Endothelial cell (in vitro differentiated cells): Measurements from ENCODE around the gene PDE6A. TPM values are rescaled to one million over a fixed set of nuclear protein-coding genes. Genes with fewer than 3 reads are reported as not detected.

Experiments used
- DNase-seq: peaks from one replicate; pipeline ENCODE4 v3.0.0; 2021; ENCODE audit warnings: low spot score
- H3K27ac Mint-ChIP-seq: one replicate; pipeline ENCODE4 v1.8.0; 2021; ENCODE audit warnings: mixed read lengths, inconsistent platforms; ENCODE audit not compliant: unreplicated experiment
- H3K27me3 Mint-ChIP-seq: one replicate; pipeline ENCODE4 v1.8.0; 2021; ENCODE audit warnings: mild to moderate bottlenecking, moderate library complexity, mixed read lengths, inconsistent platforms; ENCODE audit not compliant: unreplicated experiment
- H3K36me3 Mint-ChIP-seq: one replicate; pipeline ENCODE4 v1.8.0; 2021; ENCODE audit warnings: mild to moderate bottlenecking, low read depth, mixed read lengths, inconsistent platforms; ENCODE audit not compliant: unreplicated experiment
- H3K4me1 Mint-ChIP-seq: one replicate; pipeline ENCODE4 v1.8.0; 2021; ENCODE audit warnings: mild to moderate bottlenecking, mixed read lengths, inconsistent platforms; ENCODE audit not compliant: unreplicated experiment
- H3K4me3 Mint-ChIP-seq: one replicate; pipeline ENCODE4 v1.8.0; 2021; ENCODE audit warnings: mild to moderate bottlenecking, mixed read lengths, inconsistent platforms; ENCODE audit not compliant: unreplicated experiment
- H3K9me3 Mint-ChIP-seq: one replicate; pipeline ENCODE4 v1.8.0; 2021; ENCODE audit warnings: mixed read lengths, inconsistent platforms; ENCODE audit not compliant: unreplicated experiment
- total RNA-seq: library from RNA; stranded (reverse); fragmentation: NEBNext Ultra II Directional; extraction: Animal tissue kit (Norgen Biotek cat#: 25700); gene quantifications from one replicate; pipeline ENCODE4 v1.2.1, GENCODE V29; 2021; ENCODE audit not compliant: unreplicated experiment
- TF ChIP-seq, protein P1 (sequence below): fragments of 200-600 bp; sonication (generic); IDR thresholded peaks from one replicate; pipeline ENCODE4 v1.5.0; 2021; ENCODE audit warnings: antibody characterized with exemption; ENCODE audit not compliant: unreplicated experiment

The PDE6A gene
- total RNA-seq, 1 donor from 2014 or later, result not detected

GRCh38 chr5:149966946-149967345 is 22.4 kb upstream of the PDE6A start:
- TF ChIP-seq, protein P1, sequence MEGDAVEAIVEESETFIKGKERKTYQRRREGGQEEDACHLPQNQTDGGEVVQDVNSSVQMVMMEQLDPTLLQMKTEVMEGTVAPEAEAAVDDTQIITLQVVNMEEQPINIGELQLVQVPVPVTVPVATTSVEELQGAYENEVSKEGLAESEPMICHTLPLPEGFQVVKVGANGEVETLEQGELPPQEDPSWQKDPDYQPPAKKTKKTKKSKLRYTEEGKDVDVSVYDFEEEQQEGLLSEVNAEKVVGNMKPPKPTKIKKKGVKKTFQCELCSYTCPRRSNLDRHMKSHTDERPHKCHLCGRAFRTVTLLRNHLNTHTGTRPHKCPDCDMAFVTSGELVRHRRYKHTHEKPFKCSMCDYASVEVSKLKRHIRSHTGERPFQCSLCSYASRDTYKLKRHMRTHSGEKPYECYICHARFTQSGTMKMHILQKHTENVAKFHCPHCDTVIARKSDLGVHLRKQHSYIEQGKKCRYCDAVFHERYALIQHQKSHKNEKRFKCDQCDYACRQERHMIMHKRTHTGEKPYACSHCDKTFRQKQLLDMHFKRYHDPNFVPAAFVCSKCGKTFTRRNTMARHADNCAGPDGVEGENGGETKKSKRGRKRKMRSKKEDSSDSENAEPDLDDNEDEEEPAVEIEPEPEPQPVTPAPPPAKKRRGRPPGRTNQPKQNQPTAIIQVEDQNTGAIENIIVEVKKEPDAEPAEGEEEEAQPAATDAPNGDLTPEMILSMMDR, result no peak

GRCh38 chr5:149963729-149964128 is 19.1 kb upstream of the PDE6A start:
- TF ChIP-seq, protein P1, result no peak
- H3K4me3 Mint-ChIP-seq, result no peak overlapping the region
- DNase-seq, result no peak
- no peaks in the 10 kb centered on the region for H3K36me3 Mint-ChIP-seq
- peaks cover 16% of the 10 kb centered on the region for H3K4me1 Mint-ChIP-seq
- H3K27ac Mint-ChIP-seq, result no peak overlapping the region
- no peaks in the 10 kb centered on the region for H3K9me3 Mint-ChIP-seq
- H3K27me3 Mint-ChIP-seq, result peaks cover 2% of the 10 kb centered on the region

More at GRCh38 chr5:149966946-149967345, 22.4 kb upstream of the PDE6A start:
- no peak overlapping the region for H3K27ac Mint-ChIP-seq
- H3K36me3 Mint-ChIP-seq, result no peaks in the 10 kb centered on the region
- no peak overlapping the region for H3K4me3 Mint-ChIP-seq
- no peak for DNase-seq
- peaks cover 3% of the 10 kb centered on the region for H3K27me3 Mint-ChIP-seq
- H3K4me1 Mint-ChIP-seq, result peaks cover 1% of the 10 kb centered on the region
- no peaks in the 10 kb centered on the region for H3K9me3 Mint-ChIP-seq

- TF ChIP-seq, protein P1, result no peak
- Mint-ChIP-seq H3K4me3 (no peak overlapping the region), H3K4me1 (peaks cover 16% of the 10 kb centered on the region), H3K27me3 (peaks cover 2% of the 10 kb centered on the region), H3K9me3 (no peaks in the 10 kb centered on the region), H3K36me3 (no peaks in the 10 kb centered on the region), H3K27ac (no peak overlapping the region)
- no peak for DNase-seq
Measured at GRCh38 chr5:149962601-149963300, 18.2 kb upstream of the PDE6A start.

DNA sequence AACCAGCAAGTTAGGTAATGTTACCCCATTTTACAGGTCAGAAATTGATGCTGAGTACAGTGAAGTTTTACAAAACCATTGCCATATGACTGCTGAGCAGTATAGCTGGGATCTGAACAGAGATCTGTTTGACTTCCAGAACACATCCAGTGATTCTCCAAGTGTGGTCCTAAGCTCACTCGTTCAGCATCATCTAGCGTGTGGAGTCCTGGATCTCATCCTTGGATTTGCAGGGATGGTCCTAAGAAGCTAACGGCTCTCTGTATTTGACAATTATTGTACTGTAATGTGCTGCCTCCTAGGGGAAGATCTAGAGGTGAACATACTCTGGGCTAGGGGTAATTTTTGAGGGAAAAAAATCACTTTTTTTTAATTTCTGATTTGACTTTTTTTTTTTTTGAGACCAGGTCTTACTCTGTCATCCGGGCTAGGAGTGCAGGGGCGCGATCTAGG is 17.4 kb upstream of the PDE6A start:
- DNase-seq, result peak; percentile 15
- Mint-ChIP-seq H3K27me3 (peaks cover 2% of the 10 kb centered on the region), H3K36me3 (no peaks in the 10 kb centered on the region), H3K4me1 (peaks cover 16% of the 10 kb centered on the region), H3K4me3 (peak overlapping the region; percentile 93), H3K9me3 (no peaks in the 10 kb centered on the region), H3K27ac (no peak overlapping the region)
- TF ChIP-seq, protein P1, result no peak

GRCh38 chr5:149961186-149961685 is 16.6 kb upstream of the PDE6A start:
- TF ChIP-seq, protein P1, result no peak
- Mint-ChIP-seq H3K27me3 (peaks cover 2% of the 10 kb centered on the region), H3K4me1 (peaks cover 16% of the 10 kb centered on the region), H3K27ac (peak overlapping the region; percentile 27), H3K36me3 (no peaks in the 10 kb centered on the region), H3K4me3 (peak overlapping the region; percentile 93), H3K9me3 (no peaks in the 10 kb centered on the region)
- no peak for DNase-seq
